Thyroid gland (tissue), 4 donors: ENCODE results near the gene GAL3ST2.
A peak's percentile ranks its signal among the peaks of the same experiment; 100 is the strongest.

Experiments
- POLR2A ChIP-seq, 2 donors: fragments of 450-650 bp; IDR thresholded peaks; one replicate each; pipeline ENCODE4 v1.6.1; 2017; ENCODE audit warnings: antibody characterized with exemption in 2 of 2, mild to moderate bottlenecking in 2 of 2, moderate library complexity in 1 of 2
- TF ChIP-seq, protein P1 (sequence below), 6 experiments: fragments of 200-600 bp in 3 of 6; fragments of 450-650 bp in 3 of 6; sonication (generic) in 3 of 6; IDR thresholded peaks; one replicate each; pipeline ENCODE4 v1.5.1; 2016 to 2019; ENCODE audit warnings: antibody characterized with exemption in 6 of 6, mild to moderate bottlenecking in 2 of 6, inconsistent platforms in 1 of 6, moderate library complexity in 1 of 6

GRCh38 chr2:241734467-241735208, 42.0 kb upstream of the GAL3ST2 start, which contains the start of gene D2HGDH:
- TF ChIP-seq, protein P1, sequence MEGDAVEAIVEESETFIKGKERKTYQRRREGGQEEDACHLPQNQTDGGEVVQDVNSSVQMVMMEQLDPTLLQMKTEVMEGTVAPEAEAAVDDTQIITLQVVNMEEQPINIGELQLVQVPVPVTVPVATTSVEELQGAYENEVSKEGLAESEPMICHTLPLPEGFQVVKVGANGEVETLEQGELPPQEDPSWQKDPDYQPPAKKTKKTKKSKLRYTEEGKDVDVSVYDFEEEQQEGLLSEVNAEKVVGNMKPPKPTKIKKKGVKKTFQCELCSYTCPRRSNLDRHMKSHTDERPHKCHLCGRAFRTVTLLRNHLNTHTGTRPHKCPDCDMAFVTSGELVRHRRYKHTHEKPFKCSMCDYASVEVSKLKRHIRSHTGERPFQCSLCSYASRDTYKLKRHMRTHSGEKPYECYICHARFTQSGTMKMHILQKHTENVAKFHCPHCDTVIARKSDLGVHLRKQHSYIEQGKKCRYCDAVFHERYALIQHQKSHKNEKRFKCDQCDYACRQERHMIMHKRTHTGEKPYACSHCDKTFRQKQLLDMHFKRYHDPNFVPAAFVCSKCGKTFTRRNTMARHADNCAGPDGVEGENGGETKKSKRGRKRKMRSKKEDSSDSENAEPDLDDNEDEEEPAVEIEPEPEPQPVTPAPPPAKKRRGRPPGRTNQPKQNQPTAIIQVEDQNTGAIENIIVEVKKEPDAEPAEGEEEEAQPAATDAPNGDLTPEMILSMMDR (IDR thresholded peaks at IDR 0.05), result no peak
- TF ChIP-seq POLR2A (IDR thresholded peaks at IDR 0.05), result peak; percentile 79 to 83
